ENCODE measurements around the gene NCBP3.

GRCh38 chr17:3818786-3819185 lies 27.3 kb downstream of the NCBP3 start:
- no peak for TF ChIP-seq GATA2 (IDR thresholded peaks at IDR 0.05; ENCODE audit: low read depth, low read length)
- TF ChIP-seq GATA3 (IDR thresholded peaks at IDR 0.05; ENCODE audit: low read depth, low read length): no peak
